RWPE1 (cell line): ENCODE measurements around the gene SH3D19.
"Not testable (repeated sequence)": the region's sequence is repeated elsewhere in the genome, so short reads cannot be mapped to it uniquely, and the experiment has no call there.

Source experiments
- CTCF ChIA-PET: fragments of 350-600 bp; sonication (Branson Sonifier 250); formaldehyde crosslinking; extraction: SDS; loops from one replicate; lab custom pipeline; 2021; lab: Yijun Ruan, JAX
- POLR2A ChIA-PET: fragments of 400-600 bp; formaldehyde crosslinking; extraction: SDS; loops from one replicate; lab custom pipeline; 2020; ENCODE audit warnings: antibody characterized with exemption; ENCODE audit not compliant: low non-redundant PET; lab: Yijun Ruan, JAX
- DNase-seq: peaks from one replicate; pipeline ENCODE4 v3.0.0; 2012; ENCODE audit warnings: low spot score
- H3K27ac ChIP-seq: fragments of 450-650 bp; 2 replicates; pipeline ENCODE4 v1.5.1; 2017
- CTCF ChIP-seq: fragments of 450-650 bp; conservative IDR thresholded peaks from 2 replicates; pipeline ENCODE4 v1.5.1; 2017; ENCODE audit warnings: low read depth, mild to moderate bottlenecking

Gene SH3D19

GRCh38 chr4:151256134-151256533 is 69.3 kb downstream of the SH3D19 start:
- CTCF ChIA-PET, result interaction anchor here (0.6 kb wide), 1 partner anchor 20 kb away, joined by 3 read pairs; no protein-coding TSS in a partner anchor
- POLR2A ChIA-PET, result no interaction called here
- no peak overlapping the region for H3K27ac ChIP-seq
- no peak for TF ChIP-seq CTCF
- no peak for DNase-seq

GRCh38 chr4:151255680-151256079 is 69.7 kb downstream of the SH3D19 start:
- H3K27ac ChIP-seq, DNase-seq, POLR2A ChIA-PET, CTCF ChIA-PET: not testable (repeated sequence)

- H3K27ac ChIP-seq, CTCF ChIA-PET, POLR2A ChIA-PET, DNase-seq: not testable (repeated sequence)
These were observed 70.2 kb downstream of the SH3D19 start for GRCh38 chr4:151255226-151255625.

GRCh38 chr4:151251603-151252304 is 73.7 kb downstream of the SH3D19 start:
- no peak overlapping the region for H3K27ac ChIP-seq
- ChIA-PET POLR2A (no interaction called here), CTCF (interaction anchor here (0.6 kb wide), 1 partner anchor 134 kb away, joined by 3 read pairs; no protein-coding TSS in a partner anchor)
- no peak for DNase-seq
- TF ChIP-seq CTCF, result no peak

- DNase-seq, result no peak
- H3K27ac ChIP-seq, result no peak overlapping the region
- ChIA-PET CTCF (interaction anchor here (0.9 kb wide), 1 partner anchor 12 kb away, joined by 4 read pairs; no protein-coding TSS in a partner anchor), POLR2A (no interaction called here)
- TF ChIP-seq CTCF, result no peak
These were observed 74.7 kb downstream of the SH3D19 start for GRCh38 chr4:151250706-151251105.

GRCh38 chr4:151248519-151248918 is 76.9 kb downstream of the SH3D19 start:
- DNase-seq, result no peak
- POLR2A ChIA-PET, result no interaction called here
- no peak overlapping the region for H3K27ac ChIP-seq
- CTCF ChIA-PET, result interaction anchor here (0.6 to 0.7 kb wide), 2 partner anchors 728 to 773 kb away, joined by 4 read pairs; no protein-coding TSS in a partner anchor
- TF ChIP-seq CTCF, result no peak

- TF ChIP-seq CTCF, result no peak
- H3K27ac ChIP-seq, result no peak overlapping the region
- ChIA-PET CTCF (no interaction called here), POLR2A (no interaction called here)
- DNase-seq, result no peak
These were observed 78.0 kb downstream of the SH3D19 start for GRCh38 chr4:151247395-151247794.
